Epithelial cell of alveolus of lung (primary cell): ENCODE measurements around the gene PLEKHB1. TPM values are rescaled to one million over a fixed set of nuclear protein-coding genes. Genes with fewer than 3 reads are reported as not detected.

Experiments
- total RNA-seq: library from RNA; depleted of rRNA; stranded (reverse); fragments of >200 nt; gene quantifications from 2 replicates; pipeline ENCODE4 v1.2.1, GENCODE V29; 2015

Gene PLEKHB1
- 0.26 and 1.3 TPM in 2 replicates for total RNA-seq

GRCh38 chr11:73645972-73646631 is at the start of gene PLEKHB1:
TSS of gene PLEKHB1 (plus strand) at chr11:73646581. CDS start at chr11:73646609, 28 bp downstream.

GRCh38 chr11:73597956-73598718 is 48.2 kb upstream of the PLEKHB1 start, which contains the start of gene FAM168A:
TSS of gene FAM168A (minus strand) at chr11:73598112. CDS start at chr11:73468474, 129,638 bp downstream.

Other genes starting within 250 kb of the PLEKHB1 start
- 23.7 and 32.3 TPM in 2 replicates for gene FAM168A, start 48.5 kb upstream of the PLEKHB1 start, total RNA-seq
- gene RAB6A, start 114.5 kb downstream of the PLEKHB1 start, total RNA-seq, result 111 and 125 TPM in 2 replicates
- gene MRPL48, start 141.3 kb downstream of the PLEKHB1 start, total RNA-seq, result 24.0 and 28.3 TPM in 2 replicates
- 73.5 and 84.3 TPM in 2 replicates for gene COA4, start 230.3 kb downstream of the PLEKHB1 start, total RNA-seq
- 10.0 and 12.7 TPM in 2 replicates for gene PAAF1, start 230.4 kb downstream of the PLEKHB1 start, total RNA-seq